GM12878 (cell line): Measurements from ENCODE around the gene TKTL1. TPM values are rescaled to one million over a fixed set of nuclear protein-coding genes. Genes with fewer than 3 reads are reported as not detected.
A peak's percentile ranks its signal among the peaks of the same experiment; 100 is the strongest.

Source experiments
- ATAC-seq: fragments of 200-7000 bp; cut with Tn5 transposase; 3 replicates; pipeline ENCODE4 v1.9.1; 2020; ENCODE audit warnings: mild to moderate bottlenecking, moderate library complexity
- BruUV-seq: library from RNA; stranded (reverse); fragments of 400-500 nt; replicated peaks from 2 replicates; lab custom pipeline; 2021; lab: Mats Ljungman, UMichigan
- CTCF ChIA-PET: fragments of 300-600 bp; sonication (Branson Sonifier 250); formaldehyde crosslinking; extraction: SDS; loops from one replicate; lab custom pipeline; 2021; ENCODE audit warnings: inconsistent platforms; lab: Yijun Ruan, JAX
- POLR2A ChIA-PET: fragments of 350-600 bp; formaldehyde crosslinking; extraction: SDS; loops from one replicate; lab custom pipeline; 2021; ENCODE audit warnings: inconsistent platforms; lab: Charles Lee
- RAD21 ChIA-PET: fragments of 300-600 bp; sonication (Branson Sonifier 250); formaldehyde crosslinking; loops from one replicate; lab custom pipeline; 2023; ENCODE audit warnings: antibody characterized with exemption; ENCODE audit not compliant: unreplicated experiment; lab: Charles Lee
- SMC1A ChIA-PET: fragments of 300-600 bp; sonication (Branson Sonifier 250); formaldehyde crosslinking; loops from one replicate; lab custom pipeline; 2023; ENCODE audit not compliant: unreplicated experiment, uncharacterized antibody; lab: Charles Lee
- DNase-seq: peaks from one replicate; pipeline ENCODE4 v3.0.0-alpha.2; 2011; ENCODE audit warnings: low read depth, low spot score
- FAIRE-seq: peaks from 3 replicates; lab custom pipeline; 2011; peaks lifted over from hg19 to GRCh38; lab: Jason Lieb, UNC
- H2AFZ ChIP-seq: 2 replicates; pipeline ENCODE4 v1.6.0; 2011; ENCODE audit warnings: low read depth, low read length, control low read depth; ENCODE audit not compliant: control insufficient read depth
- H3K27ac ChIP-seq: 2 replicates; pipeline ENCODE4 v1.5.1; 2011; ENCODE audit warnings: control low read depth; ENCODE audit not compliant: control insufficient read depth, insufficient read depth
- H3K27me3 ChIP-seq, 2 experiments: replicated peaks in 1 of 2; 2 replicates each; pipeline versions ENCODE4 v1.6.0 to v1.6.1; 2011; ENCODE audit warnings: low read length in 1 of 2; ENCODE audit not compliant: control insufficient read depth in 2 of 2, insufficient read depth in 2 of 2
- H3K36me3 ChIP-seq, 2 experiments: 2 replicates each; pipeline ENCODE4 v1.5.1; 2011; ENCODE audit warnings: low read length in 1 of 2; ENCODE audit not compliant: control insufficient read depth in 2 of 2, insufficient read depth in 2 of 2
- H3K4me1 ChIP-seq: 2 replicates; pipeline ENCODE4 v1.6.1; 2011; ENCODE audit warnings: mild to moderate bottlenecking, low read length, moderate library complexity, mixed read lengths; ENCODE audit not compliant: control insufficient read depth, insufficient read depth
- H3K4me2 ChIP-seq: 2 replicates; pipeline ENCODE4 v1.6.0; 2011; ENCODE audit warnings: control low read depth; ENCODE audit not compliant: control insufficient read depth, insufficient read depth
- H3K4me3 ChIP-seq: fragments of 200-600 bp; sonication (generic); 2 replicates; pipeline ENCODE4 v1.5.1; 2016
- H3K79me2 ChIP-seq: 2 replicates; pipeline ENCODE4 v1.6.0; 2011; ENCODE audit warnings: low read length; ENCODE audit not compliant: control insufficient read depth, insufficient read depth
- H3K9ac ChIP-seq: 2 replicates; pipeline ENCODE4 v1.8.0; 2011; ENCODE audit warnings: low read length, control low read depth, mixed read lengths; ENCODE audit not compliant: control insufficient read depth, insufficient read depth
- H3K9me3 ChIP-seq: replicated peaks from 3 replicates; pipeline ENCODE4 v1.5.1; 2011; ENCODE audit warnings: mild to moderate bottlenecking, low read length; ENCODE audit not compliant: control insufficient read depth, insufficient read depth
- H4K20me1 ChIP-seq: 2 replicates; pipeline ENCODE4 v1.6.0; 2011; ENCODE audit not compliant: control insufficient read depth, insufficient read depth
- CREB1 ChIP-seq: IDR thresholded peaks from 2 replicates; pipeline ENCODE4 v1.6.1; 2012; ENCODE audit warnings: low read depth, mild to moderate bottlenecking, inconsistent platforms
- FOXM1 ChIP-seq: IDR thresholded peaks from 2 replicates; pipeline ENCODE4 v1.6.1; 2012; ENCODE audit warnings: low read depth, mild to moderate bottlenecking, inconsistent platforms, low read length, moderate library complexity
- GATAD2B ChIP-seq: fragments of 450-650 bp; conservative IDR thresholded peaks from 2 replicates; pipeline ENCODE4 v1.6.1; 2017; ENCODE audit warnings: low read depth, mild to moderate bottlenecking, moderate library complexity
- KAT2A ChIP-seq: conservative IDR thresholded peaks from 2 replicates; pipeline ENCODE4 v1.6.1; 2011; ENCODE audit warnings: low read depth, low read length; ENCODE audit not compliant: control insufficient read depth
- MYC ChIP-seq: IDR thresholded peaks from 2 replicates; pipeline ENCODE4 v1.6.1; 2011; ENCODE audit warnings: mild to moderate bottlenecking, low read length, moderate library complexity, inconsistent platforms; ENCODE audit not compliant: insufficient read depth, insufficient replicate concordance, insufficient read length, severe bottlenecking
- NR2C2 ChIP-seq: IDR thresholded peaks from 2 replicates; pipeline ENCODE4 v1.6.1; 2011; ENCODE audit warnings: borderline replicate concordance, low read depth; ENCODE audit not compliant: control insufficient read depth, insufficient read length
- PML ChIP-seq: IDR thresholded peaks from 2 replicates; pipeline ENCODE4 v1.6.1; 2012; ENCODE audit warnings: low read length, inconsistent platforms
- RCOR1 ChIP-seq: conservative IDR thresholded peaks from 2 replicates; pipeline ENCODE4 v1.6.1; 2012; ENCODE audit warnings: low read depth, low read length, improper control_type of control experiment
- SMARCA5 ChIP-seq: fragments of 450-650 bp; IDR thresholded peaks from 2 replicates; pipeline ENCODE4 v1.6.1; 2017; ENCODE audit warnings: mild to moderate bottlenecking
- SUPT20H ChIP-seq: IDR thresholded peaks from 2 replicates; pipeline ENCODE4 v1.6.1; 2011; ENCODE audit warnings: low read depth, mild to moderate bottlenecking, low read length, moderate library complexity, borderline replicate concordance; ENCODE audit not compliant: control insufficient read depth
- ZNF207 ChIP-seq: fragments of 450-650 bp; IDR thresholded peaks from 2 replicates; pipeline ENCODE4 v1.6.1; 2014; ENCODE audit warnings: antibody characterized with exemption, mild to moderate bottlenecking, borderline replicate concordance
- WGBS: methylation state at CpG from one replicate; pipeline ENCODE4 v1.1.6; 2016; ENCODE audit warnings: low lambda C conversion rate; ENCODE audit not compliant: insufficient replicate concordance, insufficient coverage; ENCODE audit errors: missing lambda C conversion rate; 5-methylcytosine and 5-hydroxymethylcytosine counted together
- in situ Hi-C: fragments of 300-500 bp; cut with MboI; formaldehyde crosslinking; loops from 9 replicates; pipeline ENCODE4 v1.14.3; 2018; ENCODE audit warnings: mixed read lengths
- intact Hi-C: fragments of 100-400 bp; cut with micrococcal nuclease; formaldehyde crosslinking; loops from one replicate; pipeline ENCODE4 v1.14.2; 2022; ENCODE audit not compliant: unreplicated experiment
- polyA plus RNA-seq, 11 experiments: library from polyadenylated mRNA; depleted of rRNA in 4 of 11; unstranded in 6 of 11; stranded (reverse) in 5 of 11; fragments of >200 nt; fragmentation: Nextera tagmentation in 4 of 11; fragmentation: Illumina TruSeq in 1 of 11; extraction: Ambion mirVana in 4 of 11; extraction: Trizol in 1 of 11; gene quantifications; 1 replicate in 1 of 11; 2 replicates in 10 of 11; pipeline versions ENCODE4 v1.2.1 to v1.2.3, GENCODE V29; 2011 to 2016; ENCODE audit warnings: inconsistent platforms in 2 of 11, missing spikeins in 2 of 11, low read depth in 1 of 11
- total RNA-seq, 4 experiments: library from RNA; depleted of rRNA in 3 of 4; stranded (reverse); fragments of >200 nt in 3 of 4; fragmentation: Illumina TruSeq in 1 of 4; extraction: Trizol in 1 of 4; gene quantifications; 2 replicates each; pipeline versions ENCODE4 v1.2.1 to v1.2.3, GENCODE V29; 2013 to 2021
- TF ChIP-seq, protein P1 (sequence below): IDR thresholded peaks from 2 replicates; pipeline ENCODE4 v1.6.1; 2011; ENCODE audit warnings: borderline replicate concordance, low read depth, mild to moderate bottlenecking, moderate library complexity, low read length; ENCODE audit not compliant: insufficient read depth, poor library complexity, severe bottlenecking
- TF ChIP-seq, protein P2 (sequence below): IDR thresholded peaks from 2 replicates; pipeline ENCODE4 v1.6.1; 2011; ENCODE audit warnings: low read depth, mild to moderate bottlenecking, low read length, moderate library complexity, borderline replicate concordance; ENCODE audit errors: extremely low read depth
- TF ChIP-seq, protein P3 (sequence below): fragments of 450-650 bp; IDR thresholded peaks from 2 replicates; pipeline ENCODE4 v1.6.1; 2017; ENCODE audit warnings: borderline replicate concordance

TKTL1 gene
- total and polyA plus RNA-seq, 10 of the 15 experiments (the other 5 are each of a cell fraction or from before 2014, with no cell fraction given) = 0.01 to 0.07 TPM; not detected in 8

DNA sequence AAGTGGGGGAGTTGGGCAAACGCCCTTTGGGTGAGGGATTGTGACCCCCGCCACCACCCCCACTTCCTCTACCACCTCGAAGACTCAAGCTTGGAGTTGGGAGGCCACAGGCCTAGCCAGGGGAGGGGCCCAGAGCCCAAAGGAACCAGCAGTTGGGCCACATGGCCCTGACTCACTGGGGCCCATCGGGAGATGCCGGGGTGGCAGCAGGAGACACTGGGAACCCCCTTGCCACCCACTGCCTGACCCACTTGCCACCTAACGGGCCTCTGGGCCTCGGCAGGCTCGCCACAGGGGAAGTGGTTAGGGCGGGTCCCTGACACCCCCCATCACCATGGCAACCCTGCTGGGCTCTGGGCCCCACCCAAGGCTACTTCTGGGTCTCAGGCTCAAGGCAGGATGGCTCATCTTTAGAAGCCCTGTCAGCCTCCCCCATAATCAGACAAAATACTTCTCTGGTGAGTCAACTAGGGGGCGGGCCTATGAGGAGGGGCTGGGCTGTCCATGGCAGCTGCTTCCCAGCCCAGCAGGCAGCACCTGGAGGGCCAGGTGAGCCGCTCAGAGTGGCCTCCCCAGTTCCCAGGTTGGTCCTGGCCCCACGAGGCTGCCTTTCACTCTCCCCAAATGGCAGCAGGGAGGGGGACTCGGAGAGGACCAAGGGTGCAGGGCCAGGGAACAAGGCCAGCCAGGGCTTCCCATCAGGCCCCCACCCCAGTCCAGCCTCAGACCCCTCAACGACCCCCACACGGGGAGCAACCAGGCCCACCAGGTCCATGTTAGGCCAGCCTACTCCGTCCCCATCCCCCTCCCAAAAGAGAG, 73.2 kb downstream of the TKTL1 start:
- peak; percentile 60 for DNase-seq
- RAD21 ChIA-PET = no interaction called here
- ATAC-seq = peak; percentile 53
- H3K4me1 ChIP-seq = peaks cover 8% of the 10 kb centered on the region
- H2AFZ ChIP-seq = no peak overlapping the region
- SMC1A ChIA-PET = no interaction called here
- peak overlapping the region; percentile 62 for H3K4me2 ChIP-seq
- intact Hi-C loops = loop anchor here (1.0 kb wide), 1 partner anchor 10 kb away; the partner anchor contains the start of gene EMD
- H3K4me3 ChIP-seq = peak overlapping the region; percentile 88; the same call in 1 of the 2 replicates
- no TSS peak for BruUV-seq
- no peaks in the 10 kb centered on the region; the same call in 2 of the 3 replicates for H3K9me3 ChIP-seq
- in situ Hi-C loops = no loop called here
- FAIRE-seq = peak; percentile 18
- no peaks in the 10 kb centered on the region for H4K20me1 ChIP-seq
- peak overlapping the region; percentile 80 for H3K27ac ChIP-seq
- peaks cover 35% of the 10 kb centered on the region for H3K79me2 ChIP-seq
- WGBS = 7% methylated on average over 14 of the region's 16 CpGs
- POLR2A ChIA-PET = interaction anchor here (0.7 to 1.0 kb wide), 2 partner anchors 9 to 122 kb away, joined by 3 to 4 read pairs; partner anchors contain the start of gene SLC10A3
- H3K36me3 ChIP-seq = peaks cover 2 to 32% of the 10 kb centered on the region in 2 experiments; a peak in 3 of 4 replicates
- H3K9ac ChIP-seq = peak overlapping the region; percentile 78; the same call in 1 of the 2 replicates
- CTCF ChIA-PET = no interaction called here
- H3K27me3 ChIP-seq = no peaks in the 10 kb centered on the region
- TF ChIP-seq SMARCA5 (no peak), NR2C2 (no peak), RCOR1 (no peak), FOXM1 (no peak), KAT2A (no peak), MYC (no peak), CREB1 (0 out of 2 replicates have a peak, but pooled peaks have one; percentile 16), ZNF207 (no peak), GATAD2B (0 out of 2 replicates have a peak, but pooled peaks have one; percentile 37), PML (no peak), SUPT20H (no peak)
- TF ChIP-seq, protein P1, sequence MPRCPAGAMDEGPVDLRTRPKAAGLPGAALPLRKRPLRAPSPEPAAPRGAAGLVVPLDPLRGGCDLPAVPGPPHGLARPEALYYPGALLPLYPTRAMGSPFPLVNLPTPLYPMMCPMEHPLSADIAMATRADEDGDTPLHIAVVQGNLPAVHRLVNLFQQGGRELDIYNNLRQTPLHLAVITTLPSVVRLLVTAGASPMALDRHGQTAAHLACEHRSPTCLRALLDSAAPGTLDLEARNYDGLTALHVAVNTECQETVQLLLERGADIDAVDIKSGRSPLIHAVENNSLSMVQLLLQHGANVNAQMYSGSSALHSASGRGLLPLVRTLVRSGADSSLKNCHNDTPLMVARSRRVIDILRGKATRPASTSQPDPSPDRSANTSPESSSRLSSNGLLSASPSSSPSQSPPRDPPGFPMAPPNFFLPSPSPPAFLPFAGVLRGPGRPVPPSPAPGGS = no peak
- TF ChIP-seq, protein P2, sequence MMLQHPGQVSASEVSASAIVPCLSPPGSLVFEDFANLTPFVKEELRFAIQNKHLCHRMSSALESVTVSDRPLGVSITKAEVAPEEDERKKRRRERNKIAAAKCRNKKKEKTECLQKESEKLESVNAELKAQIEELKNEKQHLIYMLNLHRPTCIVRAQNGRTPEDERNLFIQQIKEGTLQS = no peak
- TF ChIP-seq, protein P3, sequence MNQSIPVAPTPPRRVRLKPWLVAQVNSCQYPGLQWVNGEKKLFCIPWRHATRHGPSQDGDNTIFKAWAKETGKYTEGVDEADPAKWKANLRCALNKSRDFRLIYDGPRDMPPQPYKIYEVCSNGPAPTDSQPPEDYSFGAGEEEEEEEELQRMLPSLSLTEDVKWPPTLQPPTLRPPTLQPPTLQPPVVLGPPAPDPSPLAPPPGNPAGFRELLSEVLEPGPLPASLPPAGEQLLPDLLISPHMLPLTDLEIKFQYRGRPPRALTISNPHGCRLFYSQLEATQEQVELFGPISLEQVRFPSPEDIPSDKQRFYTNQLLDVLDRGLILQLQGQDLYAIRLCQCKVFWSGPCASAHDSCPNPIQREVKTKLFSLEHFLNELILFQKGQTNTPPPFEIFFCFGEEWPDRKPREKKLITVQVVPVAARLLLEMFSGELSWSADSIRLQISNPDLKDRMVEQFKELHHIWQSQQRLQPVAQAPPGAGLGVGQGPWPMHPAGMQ = no peak
